Small intestine (tissue), 4 donors: Measurements from ENCODE around the gene ARHGEF35. TPM values are rescaled to one million over a fixed set of nuclear protein-coding genes. Genes with fewer than 3 reads are reported as not detected.

Experiments
- polyA plus RNA-seq, 4 donors: library from polyadenylated mRNA; stranded (reverse) in 3 of 4; unstranded in 1 of 4; fragments of 200-250 nt in 3 of 4; fragments of 120-200 nt in 1 of 4; gene quantifications; one replicate each; pipeline versions ENCODE4 v1.2.1 to v1.2.3, GENCODE V29; 2013
- donor health status: healthy with polysubstance abuse.
- donor health status: Bipolar disorder and iron deficiency.
- donor health status: healthy.

Gene ARHGEF35
- polyA plus RNA-seq, 4 donors, result 23.6 to 46.1 (median 37.1) TPM

Other genes with a start within 250 kb of the ARHGEF35 start
- gene OR2F1, start 241.0 kb downstream of the ARHGEF35 start, polyA plus RNA-seq, result under 1 TPM in 1 of 4 donors, not detected in 3; 0.03 TPM
- under 1 TPM in 1 of 4 donors, not detected in 3; 0.01 TPM for gene OR6B1, start 195.5 kb downstream of the ARHGEF35 start, polyA plus RNA-seq
- under 1 TPM in 1 of 4 donors, not detected in 3; under 0.01 TPM for gene OR2A5, start 146.9 kb downstream of the ARHGEF35 start, polyA plus RNA-seq
- under 1 TPM in 1 of 4 donors, not detected in 3; 0.03 TPM for gene OR2A25, start 126.0 kb downstream of the ARHGEF35 start, polyA plus RNA-seq
- gene OR2A12, start 109.6 kb downstream of the ARHGEF35 start, polyA plus RNA-seq, result under 1 TPM in 1 of 4 donors, not detected in 3; 0.03 TPM
- gene OR2A2, start 86.2 kb downstream of the ARHGEF35 start, polyA plus RNA-seq, result not detected
- gene OR2A14, start 72.7 kb downstream of the ARHGEF35 start, polyA plus RNA-seq, result under 1 TPM in 1 of 4 donors, not detected in 3; 0.07 TPM
- gene CTAGE4, start 12.4 kb downstream of the ARHGEF35 start, polyA plus RNA-seq, result 10 to 100 TPM in 2 of 4 donors, 1 to 10 TPM in 1, under 1 TPM in 1; 0.48 to 16.5 (median 9.5) TPM
- under 1 TPM in 2 of 4 donors, not detected in 2; 0.03 to 0.68 TPM for gene OR2A42, start 43.8 kb upstream of the ARHGEF35 start, polyA plus RNA-seq
- gene OR2A7, start 69.0 kb upstream of the ARHGEF35 start, polyA plus RNA-seq, result 10 to 100 TPM in 1 of 4 donors, 1 to 10 TPM in 3; 2.7 to 19.1 (median 3.1) TPM
- 10 to 100 TPM in 1 of 4 donors, 1 to 10 TPM in 2, not detected in 1; 2.6 to 13.4 (median 6.0) TPM for gene CTAGE8, start 73.5 kb upstream of the ARHGEF35 start, polyA plus RNA-seq
- under 1 TPM in 2 of 4 donors, not detected in 2; 0.04 to 0.46 TPM for gene OR2A1, start 116.6 kb upstream of the ARHGEF35 start, polyA plus RNA-seq
- gene ARHGEF5, start 159.6 kb upstream of the ARHGEF35 start, polyA plus RNA-seq, result 10 to 100 TPM; 15.6 to 43.9 (median 33.0) TPM
- under 1 TPM in 1 of 4 donors, not detected in 3; 0.03 TPM for gene NOBOX, start 207.9 kb upstream of the ARHGEF35 start, polyA plus RNA-seq